Measurements from ENCODE around the gene KCNK3. TPM values are rescaled to one million over a fixed set of nuclear protein-coding genes. Genes with fewer than 3 reads are reported as not detected.

KCNK3 gene
- total RNA-seq, 1 experiment from 2014 or later, result 0.09 TPM

DNA sequence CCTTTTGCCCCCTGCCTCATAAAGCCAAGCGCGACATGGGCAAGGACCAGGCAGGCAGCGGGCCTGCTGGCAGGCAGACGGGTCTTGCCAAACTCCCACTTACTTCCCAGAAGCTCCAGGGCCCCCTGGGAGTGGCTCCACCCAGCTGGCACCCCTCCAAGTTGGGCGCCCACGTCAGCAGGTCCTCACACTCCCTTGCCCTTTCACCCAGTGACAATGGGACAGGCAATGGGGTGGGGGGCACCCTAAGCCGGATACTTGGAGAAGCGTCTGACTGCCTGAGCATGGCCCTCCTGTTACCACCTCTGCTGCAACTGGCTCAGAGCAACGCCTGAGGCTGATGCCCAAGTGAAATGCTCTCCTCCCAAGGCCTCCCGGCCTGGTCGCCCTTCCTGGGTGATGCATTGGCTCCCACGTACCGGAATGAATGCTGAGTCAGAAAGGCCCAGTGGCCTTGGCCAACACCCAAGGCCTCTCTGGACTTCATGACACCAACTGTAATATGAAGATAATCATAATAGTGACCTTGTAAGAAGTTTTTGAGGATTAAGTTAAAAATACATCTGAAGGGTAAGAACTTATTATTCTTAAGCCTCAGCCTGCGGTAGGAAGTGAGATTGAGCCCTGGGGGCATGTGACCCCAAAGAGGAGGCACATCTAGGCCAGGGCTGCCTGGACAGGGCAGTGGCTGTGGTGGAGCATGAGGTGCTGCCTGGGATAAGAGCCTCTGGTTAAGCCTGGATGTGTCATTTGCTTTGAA lies 31.6 kb downstream of the KCNK3 start:
- H3T11ph ChIP-seq (ENCODE audit: low read length), result no peak overlapping the region
- H3K9ac ChIP-seq (ENCODE audit: extremely low read depth, insufficient read length, low read length), result no peak overlapping the region
- peak overlapping the region in 1 of 3 experiments; percentile 84; a peak in 4 of 7 replicates for H3K27ac Mint-ChIP-seq
- no peak overlapping the region for H4K5ac ChIP-seq (ENCODE audit: insufficient read length, low read depth, low read length)
- no peak overlapping the region for H2BK120ac ChIP-seq (ENCODE audit: low read depth, low read length, poor library complexity, severe bottlenecking)
- no peak overlapping the region; a peak in 1 of 5 replicates for H3K4me3 Mint-ChIP-seq
- H3K36me3 Mint-ChIP-seq (ENCODE audit: insufficient read depth in 1 of 3, low read depth in 3 of 3), result no peaks in the 10 kb centered on the region; a peak in 1 of 7 replicates
- H3K79me2 ChIP-seq (ENCODE audit: insufficient read depth, low read length), result no peaks in the 10 kb centered on the region
- no peaks in the 10 kb centered on the region for H4K20me1 ChIP-seq (ENCODE audit: control insufficient read depth, insufficient read depth, insufficient read length)
- H3K27ac ChIP-seq (ENCODE audit: insufficient read length, low read depth, low read length), result no peak overlapping the region
- H3K9me3 Mint-ChIP-seq, result no peaks in the 10 kb centered on the region
- H3K9me3 ChIP-seq (ENCODE audit: control insufficient read depth, low read depth, low read length), result no peaks in the 10 kb centered on the region
- H3K18ac ChIP-seq (ENCODE audit: insufficient read length, low read depth, low read length), result no peak overlapping the region
- H4K8ac ChIP-seq (replicated peaks; ENCODE audit: insufficient read length, low read depth, low read length), result no peak overlapping the region
- H3K23ac ChIP-seq (ENCODE audit: insufficient read length, low read depth, low read length), result no peak overlapping the region
- no peak overlapping the region for H2BK12ac ChIP-seq (ENCODE audit: insufficient read length, low read depth, low read length)
- H3K23me2 ChIP-seq (ENCODE audit: insufficient read length, low read depth, low read length, poor library complexity, severe bottlenecking), result no peaks in the 10 kb centered on the region
- no peaks in the 10 kb centered on the region; the same call in 1 of the 2 replicates for H3K27me3 Mint-ChIP-seq (ENCODE audit: low read depth)
- H2AFZ ChIP-seq (ENCODE audit: low read length), result no peak overlapping the region
- peaks cover 13 to 17% of the 10 kb centered on the region in 2 experiments for H3K4me1 Mint-ChIP-seq
- no peak overlapping the region for H4K91ac ChIP-seq (ENCODE audit: insufficient read length, low read depth, low read length)
- no peak overlapping the region for H2BK5ac ChIP-seq (ENCODE audit: insufficient read length, low read length)
- H3K27me3 ChIP-seq (ENCODE audit: insufficient read depth, low read length), result no peaks in the 10 kb centered on the region
- H2BK20ac ChIP-seq (ENCODE audit: low read depth, low read length, poor library complexity, severe bottlenecking), result no peak overlapping the region
- H3K4me2 ChIP-seq (ENCODE audit: insufficient read depth, insufficient read length, low read length), result no peak overlapping the region
- H3K4ac ChIP-seq (ENCODE audit: low read depth, low read length), result no peak overlapping the region
- H3K14ac ChIP-seq (ENCODE audit: insufficient read depth, low read length), result no peak overlapping the region; the same call in 1 of the 2 replicates
- no peaks in the 10 kb centered on the region for H3K79me1 ChIP-seq (ENCODE audit: insufficient read depth, low read depth, low read length, poor library complexity, severe bottlenecking)
- peaks cover 4% of the 10 kb centered on the region; the same call in 1 of the 2 replicates for H3K4me1 ChIP-seq (ENCODE audit: insufficient read depth, low read length)
- TF ChIP-seq, protein P1, sequence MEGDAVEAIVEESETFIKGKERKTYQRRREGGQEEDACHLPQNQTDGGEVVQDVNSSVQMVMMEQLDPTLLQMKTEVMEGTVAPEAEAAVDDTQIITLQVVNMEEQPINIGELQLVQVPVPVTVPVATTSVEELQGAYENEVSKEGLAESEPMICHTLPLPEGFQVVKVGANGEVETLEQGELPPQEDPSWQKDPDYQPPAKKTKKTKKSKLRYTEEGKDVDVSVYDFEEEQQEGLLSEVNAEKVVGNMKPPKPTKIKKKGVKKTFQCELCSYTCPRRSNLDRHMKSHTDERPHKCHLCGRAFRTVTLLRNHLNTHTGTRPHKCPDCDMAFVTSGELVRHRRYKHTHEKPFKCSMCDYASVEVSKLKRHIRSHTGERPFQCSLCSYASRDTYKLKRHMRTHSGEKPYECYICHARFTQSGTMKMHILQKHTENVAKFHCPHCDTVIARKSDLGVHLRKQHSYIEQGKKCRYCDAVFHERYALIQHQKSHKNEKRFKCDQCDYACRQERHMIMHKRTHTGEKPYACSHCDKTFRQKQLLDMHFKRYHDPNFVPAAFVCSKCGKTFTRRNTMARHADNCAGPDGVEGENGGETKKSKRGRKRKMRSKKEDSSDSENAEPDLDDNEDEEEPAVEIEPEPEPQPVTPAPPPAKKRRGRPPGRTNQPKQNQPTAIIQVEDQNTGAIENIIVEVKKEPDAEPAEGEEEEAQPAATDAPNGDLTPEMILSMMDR (conservative IDR thresholded peaks at IDR 0.05), result no peak
- no peak overlapping the region for H2BK15ac ChIP-seq (ENCODE audit: low read depth, low read length)
- no peak for DNase-seq
- no peak overlapping the region for H2AK5ac ChIP-seq (ENCODE audit: insufficient read length, low read length)
- no peak overlapping the region for H3K56ac ChIP-seq (ENCODE audit: insufficient read length, low read depth, low read length)
- WGBS (ENCODE audit: extremely low coverage, insufficient read length, low lambda C conversion rate), result no CpG with 5 or more reads among the region's 14 CpGs

All from H9 (cell line).